MM.1S (cell line): Measurements from ENCODE around the gene STX7.

ENCODE experiments used
- EZH2 ChIP-seq: fragments of 300-600 bp; sonication (generic); optimal IDR thresholded peaks from 2 replicates; pipeline ENCODE3; 2017; ENCODE audit warnings: low read depth, mild to moderate bottlenecking, antibody characterized with exemption, low read length, mixed read lengths
- TF ChIP-seq, protein P1 (sequence below): fragments of 300-600 bp; sonication (generic); IDR thresholded peaks from 2 replicates; pipeline ENCODE4 v1.5.1; 2016; ENCODE audit warnings: antibody characterized with exemption, low read length, mixed read lengths

DNA sequence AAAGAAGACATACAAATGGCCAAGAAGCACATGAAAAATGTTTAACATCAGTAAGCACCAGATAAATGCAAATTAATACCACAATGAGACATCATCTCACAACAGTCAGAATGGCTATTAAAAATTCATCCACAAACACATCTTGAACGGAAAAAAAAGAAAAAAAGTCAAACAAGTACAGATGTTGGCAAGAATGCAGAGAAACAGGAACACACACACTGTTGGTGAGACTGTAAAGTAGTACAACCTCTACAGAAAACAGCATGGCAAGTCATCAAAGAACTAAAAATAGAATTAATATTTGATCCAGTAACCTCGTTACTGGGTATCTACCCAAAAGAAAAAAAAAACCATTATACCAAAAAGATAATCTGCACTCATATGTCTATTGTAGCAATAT is 6.5 kb downstream of the STX7 start:
- TF ChIP-seq, protein P1, sequence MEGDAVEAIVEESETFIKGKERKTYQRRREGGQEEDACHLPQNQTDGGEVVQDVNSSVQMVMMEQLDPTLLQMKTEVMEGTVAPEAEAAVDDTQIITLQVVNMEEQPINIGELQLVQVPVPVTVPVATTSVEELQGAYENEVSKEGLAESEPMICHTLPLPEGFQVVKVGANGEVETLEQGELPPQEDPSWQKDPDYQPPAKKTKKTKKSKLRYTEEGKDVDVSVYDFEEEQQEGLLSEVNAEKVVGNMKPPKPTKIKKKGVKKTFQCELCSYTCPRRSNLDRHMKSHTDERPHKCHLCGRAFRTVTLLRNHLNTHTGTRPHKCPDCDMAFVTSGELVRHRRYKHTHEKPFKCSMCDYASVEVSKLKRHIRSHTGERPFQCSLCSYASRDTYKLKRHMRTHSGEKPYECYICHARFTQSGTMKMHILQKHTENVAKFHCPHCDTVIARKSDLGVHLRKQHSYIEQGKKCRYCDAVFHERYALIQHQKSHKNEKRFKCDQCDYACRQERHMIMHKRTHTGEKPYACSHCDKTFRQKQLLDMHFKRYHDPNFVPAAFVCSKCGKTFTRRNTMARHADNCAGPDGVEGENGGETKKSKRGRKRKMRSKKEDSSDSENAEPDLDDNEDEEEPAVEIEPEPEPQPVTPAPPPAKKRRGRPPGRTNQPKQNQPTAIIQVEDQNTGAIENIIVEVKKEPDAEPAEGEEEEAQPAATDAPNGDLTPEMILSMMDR, result no peak
- TF ChIP-seq EZH2, result no peak
